Panc1 (cell line): ENCODE results near the gene AOAH. TPM values are rescaled to one million over a fixed set of nuclear protein-coding genes. Genes with fewer than 3 reads are reported as not detected.

ENCODE experiments used
- ATAC-seq: fragments of 200-7000 bp; cut with Tn5 transposase; 2 replicates; pipeline ENCODE4 v1.9.1; 2020; ENCODE audit warnings: mild to moderate bottlenecking, moderate library complexity
- BruUV-seq: library from RNA; stranded (reverse); fragments of 400-500 nt; replicated peaks from 2 replicates; lab custom pipeline; 2021; lab: Mats Ljungman, UMichigan
- CTCF ChIA-PET: fragments of 300-600 bp; sonication (Branson Sonifier 250); formaldehyde crosslinking; loops from one replicate; lab custom pipeline; 2022; ENCODE audit warnings: antibody characterized with exemption; lab: Charles Lee
- POLR2A ChIA-PET: fragments of 300-600 bp; sonication (Branson Sonifier 250); formaldehyde crosslinking; loops from one replicate; lab custom pipeline; 2022; ENCODE audit warnings: antibody characterized with exemption; lab: Charles Lee
- DNase-seq: peaks from one replicate; pipeline ENCODE4 v3.0.0-alpha.2; 2010; ENCODE audit warnings: low read depth, low spot score
- H3K27ac ChIP-seq: 2 replicates; pipeline ENCODE4 v1.5.1; 2011; ENCODE audit warnings: mild to moderate bottlenecking, low read length, inconsistent platforms
- H3K27me3 ChIP-seq: fragments of 200-500 bp; sonication (Bioruptor generic); 2 replicates; pipeline ENCODE4 v1.6.0; 2014; ENCODE audit warnings: low read length, inconsistent platforms; ENCODE audit not compliant: control insufficient read depth, insufficient read depth
- H3K36me3 ChIP-seq: fragments of 200-500 bp; sonication (Bioruptor generic); 2 replicates; pipeline ENCODE4 v1.5.1; 2014; ENCODE audit warnings: inconsistent platforms, mild to moderate bottlenecking, low read length, moderate library complexity; ENCODE audit not compliant: control insufficient read depth, insufficient read depth
- H3K4me1 ChIP-seq: 2 replicates; pipeline ENCODE4 v1.5.1; 2011; ENCODE audit warnings: inconsistent platforms, mild to moderate bottlenecking, low read length, moderate library complexity; ENCODE audit not compliant: control insufficient read depth, insufficient read depth
- H3K4me3 ChIP-seq, 2 experiments: 2 replicates each; pipeline ENCODE4 v1.5.1; 2011 to 2012; ENCODE audit warnings: low read depth in 2 of 2, low read length in 2 of 2, mild to moderate bottlenecking in 2 of 2, inconsistent platforms in 1 of 2, moderate library complexity in 1 of 2
- H3K9me3 ChIP-seq: fragments of 200-500 bp; sonication (Bioruptor generic); 2 replicates; pipeline ENCODE4 v1.5.1; 2014; ENCODE audit warnings: low read depth, mild to moderate bottlenecking, inconsistent platforms, low read length, moderate library complexity; ENCODE audit not compliant: control insufficient read depth, insufficient read depth
- CTCF ChIP-seq: fragments of 450-650 bp; IDR thresholded peaks from 2 replicates; pipeline ENCODE4 v1.5.1; 2017; ENCODE audit warnings: mild to moderate bottlenecking
- POLR2AphosphoS5 ChIP-seq: IDR thresholded peaks from 2 replicates; pipeline ENCODE4 v1.6.1; 2012; ENCODE audit warnings: mild to moderate bottlenecking, low read depth, low read length, moderate library complexity
- REST ChIP-seq, 2 experiments: IDR thresholded peaks; 2 replicates each; pipeline ENCODE4 v1.6.1; 2011 to 2012; ENCODE audit warnings: low read depth in 2 of 2, control low read depth in 1 of 2, low read length in 1 of 2, mild to moderate bottlenecking in 1 of 2, moderate library complexity in 1 of 2; ENCODE audit not compliant: insufficient read depth in 1 of 2
- SIN3A ChIP-seq: IDR thresholded peaks from 2 replicates; pipeline ENCODE4 v1.6.1; 2012; ENCODE audit warnings: low read depth, mild to moderate bottlenecking, low read length, moderate library complexity, borderline replicate concordance; ENCODE audit not compliant: insufficient read depth
- TCF7L2 ChIP-seq: IDR thresholded peaks from 2 replicates; pipeline ENCODE4 v1.6.1; 2011; ENCODE audit warnings: mild to moderate bottlenecking, low read depth, low read length, inconsistent platforms
- in situ Hi-C: cut with HindIII; loops from 2 replicates; pipeline ENCODE4 v1.10.0; 2016; ENCODE audit warnings: low sequenced_read_pairs, low pct_unique_long_range_greater_than_20kb
- intact Hi-C: fragments of 100-400 bp; cut with micrococcal nuclease; formaldehyde crosslinking; loops from one replicate; pipeline ENCODE4 v1.10.0; 2022; ENCODE audit not compliant: unreplicated experiment
- total RNA-seq: library from RNA; stranded (reverse); gene quantifications from one replicate; pipeline ENCODE4 v1.2.1, GENCODE V29; 2021; ENCODE audit not compliant: unreplicated experiment

The AOAH gene
- total RNA-seq, 1 experiment from 2014 or later: 0.31 TPM

GRCh38 chr7:36606976-36607720 lies 117.1 kb downstream of the AOAH start:
- intact Hi-C loops: no loop called here
- H3K27ac ChIP-seq: no peak overlapping the region; the same call in 1 of the 2 replicates
- no TSS peak for BruUV-seq
- TF ChIP-seq REST (IDR thresholded peaks at IDR 0.05; ENCODE audit: insufficient read depth in 1 of 2, low read depth in 2 of 2, low read length in 1 of 2) (no peak), CTCF (no peak), SIN3A (no peak), POLR2AphosphoS5 (no peak), TCF7L2 (no peak)
- DNase-seq (no peak), ATAC-seq (no peak)
- H3K4me1 ChIP-seq: 0 out of 2 replicates have a peak, but pooled peaks cover 4% of the 10 kb centered on the region
- H3K27me3 ChIP-seq: no peaks in the 10 kb centered on the region
- peaks cover 3% of the 10 kb centered on the region; the same call in 1 of the 2 replicates for H3K9me3 ChIP-seq
- no peak overlapping the region for H3K4me3 ChIP-seq
- CTCF ChIA-PET: no interaction called here
- H3K36me3 ChIP-seq: no peaks in the 10 kb centered on the region
- POLR2A ChIA-PET: no interaction called here
- in situ Hi-C loops: no loop called here

- in situ Hi-C loops: no loop called here
- Histone ChIP-seq H3K36me3 (no peaks in the 10 kb centered on the region), H3K27ac (peak overlapping the region; percentile 26; the same call in 1 of the 2 replicates), H3K9me3 (peaks cover 3% of the 10 kb centered on the region; the same call in 1 of the 2 replicates), H3K4me1 (peaks cover 8% of the 10 kb centered on the region; the same call in 1 of the 2 replicates), H3K4me3 (no peak overlapping the region), H3K27me3 (no peaks in the 10 kb centered on the region)
- CTCF ChIA-PET: no interaction called here
- ATAC-seq (no peak), DNase-seq (no peak)
- BruUV-seq: no TSS peak
- POLR2A ChIA-PET: no interaction called here
- intact Hi-C loops: no loop called here
- TF ChIP-seq CTCF: no peak
- TF ChIP-seq REST (IDR thresholded peaks at IDR 0.05; ENCODE audit: insufficient read depth in 1 of 2, low read depth in 2 of 2, low read length in 1 of 2): no peak
- no peak for TF ChIP-seq TCF7L2
- no peak for TF ChIP-seq SIN3A
- TF ChIP-seq POLR2AphosphoS5: no peak
Observed at GRCh38 chr7:36606153-36606975, 117.9 kb downstream of the AOAH start.
